HepG2 (cell line): ENCODE data around the gene SP7. TPM values are rescaled to one million over a fixed set of nuclear protein-coding genes. Genes with fewer than 3 reads are reported as not detected.

ENCODE experiments used
- CC2D1A ChIP-seq: sonication (generic); formaldehyde crosslinking; IDR thresholded peaks from 2 replicates; pipeline ENCODE4 v1.8.1; 2023; ENCODE audit warnings: mild to moderate bottlenecking, missing genetic modification reagents
- ELK4 ChIP-seq: sonication (generic); formaldehyde crosslinking; IDR thresholded peaks from 2 replicates; pipeline ENCODE4 v1.9.0; 2021; ENCODE audit warnings: missing genetic modification reagents, borderline replicate concordance
- GLMP ChIP-seq: sonication (generic); formaldehyde crosslinking; IDR thresholded peaks from 2 replicates; pipeline ENCODE4 v1.9.0; 2021; ENCODE audit warnings: missing genetic modification reagents, mild to moderate bottlenecking, borderline replicate concordance
- GPBP1L1 ChIP-seq: sonication (generic); formaldehyde crosslinking; IDR thresholded peaks from 2 replicates; pipeline ENCODE4 v1.5.0; 2020; ENCODE audit warnings: mild to moderate bottlenecking, missing genetic modification reagents
- HMGA1 ChIP-seq: sonication (generic); formaldehyde crosslinking; conservative IDR thresholded peaks from 2 replicates; pipeline ENCODE4 v1.4.0; 2020; ENCODE audit warnings: missing genetic modification reagents
- MEF2D ChIP-seq: sonication (generic); formaldehyde crosslinking; IDR thresholded peaks from 2 replicates; pipeline ENCODE4 v1.5.1; 2020; ENCODE audit warnings: mild to moderate bottlenecking, missing genetic modification reagents
- MTF1 ChIP-seq: sonication (generic); formaldehyde crosslinking; IDR thresholded peaks from 2 replicates; pipeline ENCODE4 v1.5.0; 2020; ENCODE audit warnings: missing genetic modification reagents
- NFE2L1 ChIP-seq: sonication (generic); formaldehyde crosslinking; IDR thresholded peaks from 2 replicates; pipeline ENCODE4 v1.4.0; 2020; ENCODE audit warnings: missing genetic modification reagents, mild to moderate bottlenecking, borderline replicate concordance
- PHF8 ChIP-seq: sonication (generic); formaldehyde crosslinking; IDR thresholded peaks from 2 replicates; pipeline ENCODE4 v1.5.0; 2020; ENCODE audit warnings: missing genetic modification reagents
- RFX1 ChIP-seq: fragments of 450-650 bp; IDR thresholded peaks from 2 replicates; pipeline ENCODE4 v1.6.1; 2017
- SRSF4 ChIP-seq: fragments of 200-400 bp; formaldehyde crosslinking; IDR thresholded peaks from one replicate; pipeline ENCODE4 v1.6.1; 2018; ENCODE audit warnings: mild to moderate bottlenecking, low read depth, low read length, moderate library complexity; ENCODE audit not compliant: poor library complexity, severe bottlenecking
- UBTF ChIP-seq: sonication (generic); formaldehyde crosslinking; IDR thresholded peaks from 2 replicates; pipeline ENCODE4 v1.4.0; 2020; ENCODE audit warnings: mild to moderate bottlenecking, missing genetic modification reagents
- ZBTB8A ChIP-seq: sonication (generic); formaldehyde crosslinking; IDR thresholded peaks from 2 replicates; pipeline ENCODE4 v1.4.0; 2020; ENCODE audit warnings: mild to moderate bottlenecking, low read depth, missing genetic modification reagents, borderline replicate concordance
- ZKSCAN5 ChIP-seq: sonication (generic); formaldehyde crosslinking; IDR thresholded peaks from 2 replicates; pipeline ENCODE4 v1.5.1; 2020; ENCODE audit warnings: mild to moderate bottlenecking, missing genetic modification reagents
- ZNF20 ChIP-seq: sonication (generic); formaldehyde crosslinking; IDR thresholded peaks from 2 replicates; pipeline ENCODE4 v1.4.0; 2020; ENCODE audit warnings: mild to moderate bottlenecking, moderate library complexity, missing genetic modification reagents
- ZNF205 ChIP-seq: IDR thresholded peaks from 2 replicates; pipeline ENCODE4 v1.6.1; 2018; ENCODE audit warnings: missing biosample characterization, missing genetic modification reagents
- ZNF24 ChIP-seq: fragments of 450-650 bp; IDR thresholded peaks from 2 replicates; pipeline ENCODE4 v1.6.1; 2017; ENCODE audit warnings: antibody characterized with exemption, mild to moderate bottlenecking
- ZNF33B ChIP-seq: sonication (generic); formaldehyde crosslinking; IDR thresholded peaks from 2 replicates; pipeline ENCODE4 v1.5.1; 2020; ENCODE audit warnings: mild to moderate bottlenecking, missing genetic modification reagents
- ZNF570 ChIP-seq: sonication (generic); formaldehyde crosslinking; IDR thresholded peaks from 2 replicates; pipeline ENCODE4 v1.4.0; 2020; ENCODE audit warnings: mild to moderate bottlenecking, missing genetic modification reagents, borderline replicate concordance
- ZNF678 ChIP-seq: sonication (generic); formaldehyde crosslinking; IDR thresholded peaks from 2 replicates; pipeline ENCODE4 v1.4.0; 2020; ENCODE audit warnings: mild to moderate bottlenecking, missing genetic modification reagents
- ZNF709 ChIP-seq: sonication (generic); formaldehyde crosslinking; IDR thresholded peaks from 2 replicates; pipeline ENCODE4 v1.5.0; 2020; ENCODE audit warnings: mild to moderate bottlenecking, missing genetic modification reagents
- ZNF792 ChIP-seq: IDR thresholded peaks from 2 replicates; pipeline ENCODE4 v1.6.1; 2016
- polyA plus RNA-seq, 8 experiments: library from polyadenylated mRNA; depleted of rRNA in 3 of 8; stranded (reverse) in 7 of 8; unstranded in 1 of 8; fragments of >200 nt; fragmentation: Illumina TruSeq in 4 of 8; extraction: Trizol in 4 of 8; gene quantifications; 2 replicates each; pipeline versions ENCODE4 v1.2.1 to v1.2.3, GENCODE V29; 2011 to 2016; ENCODE audit warnings: low read depth in 4 of 8, missing spikeins in 1 of 8, mixed read lengths in 1 of 8; ENCODE audit not compliant: insufficient read depth in 1 of 8
- total RNA-seq, 5 experiments: library from RNA; depleted of rRNA; stranded (reverse); fragments of >200 nt; fragmentation: Illumina TruSeq; extraction: Trizol; gene quantifications; 2 replicates each; pipeline ENCODE4 v1.2.3, GENCODE V29; 2016; ENCODE audit warnings: low read depth in 1 of 5

SP7 gene
- total and polyA plus RNA-seq, 2 of the 13 experiments (the other 11 are each of a cell fraction or from before 2014, with no cell fraction given): not detected

GRCh38 chr12:53352331-53353256 lies 16.4 kb upstream of the SP7 start (continued):
- TF ChIP-seq ZBTB8A (CRISPR knock-in tag) (no peak), RFX1 (no peak), NFE2L1 (no peak), HMGA1 (no peak), ZKSCAN5 (CRISPR knock-in tag) (no peak), UBTF (CRISPR knock-in tag) (no peak), ZNF33B (no peak), ZNF205 (CRISPR knock-in tag) (0 out of 2 replicates have a peak, but pooled peaks have one; percentile 28), GPBP1L1 (CRISPR knock-in tag) (no peak), ZNF570 (CRISPR knock-in tag) (no peak), ZNF24 (no peak), ZNF20 (CRISPR knock-in tag) (no peak), ZNF792 (peak; percentile 86), MTF1 (CRISPR knock-in tag) (0 out of 2 replicates have a peak, but pooled peaks have one; percentile 16), ZNF709 (CRISPR knock-in tag) (no peak), ZNF678 (CRISPR knock-in tag) (no peak), GLMP (CRISPR knock-in tag) (no peak), SRSF4 (no peak), PHF8 (no peak), CC2D1A (no peak), MEF2D (CRISPR knock-in tag) (0 out of 2 replicates have a peak, but pooled peaks have one; percentile 29), ELK4 (CRISPR knock-in tag) (no peak)
